Measurements from ENCODE around the gene JPT2.

The JPT2 gene

DNA sequence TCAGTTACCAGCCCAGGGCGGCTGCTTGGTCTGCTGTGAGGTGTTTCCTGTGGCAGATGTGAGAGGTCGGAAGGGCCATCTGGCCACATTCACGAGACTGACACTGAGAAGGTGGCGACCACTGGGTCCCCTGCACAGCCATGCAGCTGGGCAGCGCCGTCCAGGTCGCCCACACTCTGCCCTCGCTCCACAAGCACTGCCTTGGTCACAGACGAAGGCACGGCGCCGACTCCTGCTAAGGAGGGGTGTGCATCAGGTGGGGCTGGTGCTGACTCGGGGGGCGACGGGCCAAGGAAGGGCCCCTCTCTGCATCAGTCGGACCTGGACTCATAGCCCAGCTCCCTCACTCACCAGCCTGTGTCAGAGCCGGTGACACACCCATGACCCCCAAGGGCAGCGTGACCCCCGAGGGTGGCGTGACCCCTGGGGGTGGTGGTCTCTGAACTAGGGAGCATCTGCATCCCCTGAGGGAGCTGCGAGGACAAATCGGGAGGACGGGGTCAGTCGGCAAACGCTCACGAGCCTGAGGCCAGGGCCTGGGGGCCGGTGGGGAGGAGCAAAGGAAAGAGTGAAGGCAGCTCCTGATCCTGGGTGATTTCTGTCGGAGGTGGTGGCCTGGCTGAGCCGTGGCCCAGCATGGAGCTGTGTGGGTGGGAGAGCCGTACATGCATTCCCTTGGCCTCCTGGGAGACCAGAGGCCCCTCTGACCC lies 62.9 kb downstream of the JPT2 start:
- DNase-seq = no peak

- DNase-seq = no peak
These were observed 63.6 kb downstream of the JPT2 start for GRCh38 chr16:1741553-1742165.

DNA sequence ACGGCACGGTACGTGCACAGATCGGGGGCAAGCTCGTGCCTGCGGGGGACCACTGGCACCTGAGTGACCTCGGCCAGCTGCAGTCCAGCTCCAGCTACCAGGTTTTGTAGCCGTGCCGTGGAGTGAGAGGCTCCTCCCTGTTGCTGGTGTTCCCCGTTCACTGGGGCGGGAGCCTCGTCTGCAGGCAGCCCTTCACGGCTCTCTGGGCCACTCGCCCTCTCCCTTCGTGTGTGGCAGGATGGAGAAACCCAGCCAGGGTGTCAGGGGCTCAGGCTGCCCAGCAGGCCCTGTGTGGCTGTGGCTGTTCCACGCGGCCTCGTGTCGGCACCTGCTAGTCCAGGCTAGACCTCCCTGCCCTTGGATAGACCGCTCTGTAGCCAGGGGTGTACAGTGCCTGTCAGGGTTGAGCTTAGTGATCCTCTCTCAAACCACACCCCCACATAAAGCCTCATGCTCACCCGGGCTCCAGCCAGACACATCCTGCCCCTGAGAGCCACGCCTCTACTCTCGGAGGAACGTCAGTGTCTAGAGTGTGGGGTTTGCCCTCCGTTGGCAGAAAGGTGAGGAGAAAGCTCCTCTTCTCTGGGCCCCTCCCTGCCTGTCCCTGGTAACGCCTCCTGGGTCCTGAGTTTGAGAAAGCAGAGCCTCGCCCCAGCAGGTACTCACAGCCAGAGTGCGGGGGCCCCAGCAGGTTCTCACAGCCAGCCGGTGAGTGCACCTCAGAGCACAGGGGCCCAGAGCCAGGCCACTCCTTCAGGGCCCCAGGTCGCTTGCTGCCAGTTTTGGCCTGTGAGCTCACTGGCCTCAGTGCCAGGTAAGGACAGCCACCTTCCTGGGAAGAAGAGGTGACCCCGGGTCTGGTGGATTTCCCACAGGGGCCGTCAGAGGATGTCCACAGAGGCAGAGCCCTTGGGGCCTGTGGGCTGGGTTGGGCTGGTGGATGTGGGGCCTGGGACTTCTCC lies 65.6 kb downstream of the JPT2 start:
- no peak for DNase-seq

DNA sequence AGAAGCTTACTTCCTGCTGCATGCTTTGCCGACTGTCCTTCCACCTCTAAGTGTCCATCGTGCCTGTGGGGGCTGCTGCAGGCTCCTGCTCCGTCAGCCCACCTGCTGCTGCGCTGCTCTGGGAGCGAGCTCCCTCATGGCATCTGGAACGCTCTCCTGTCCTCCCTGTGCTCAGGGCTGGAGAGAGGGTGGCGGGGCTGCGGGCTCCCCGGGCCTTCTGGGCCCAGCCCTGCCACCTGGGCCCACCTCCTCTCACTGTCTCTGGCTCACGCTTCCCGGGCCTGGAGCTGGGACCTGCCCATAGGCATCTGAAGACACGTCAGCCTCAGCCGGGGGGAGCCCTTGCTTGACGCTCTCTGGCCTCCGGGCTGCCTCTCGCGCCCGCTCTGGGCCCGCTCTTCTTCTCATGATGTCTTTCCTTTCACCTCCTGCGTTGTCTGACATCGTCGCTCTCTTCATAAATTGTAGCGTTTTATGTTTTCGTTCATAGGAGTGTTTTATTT lies 66.3 kb downstream of the JPT2 start:
- DNase-seq = no peak

GRCh38 chr16:1745181-1745899 lies 67.3 kb downstream of the JPT2 start:
- no peak for DNase-seq

- DNase-seq = no peak
These were observed 68.0 kb downstream of the JPT2 start for GRCh38 chr16:1745900-1746692.

GRCh38 chr16:1746693-1747195 lies 68.7 kb downstream of the JPT2 start:
- no peak for DNase-seq

- no peak for DNase-seq
These were observed 69.9 kb downstream of the JPT2 start for GRCh38 chr16:1747934-1748333.

DNA sequence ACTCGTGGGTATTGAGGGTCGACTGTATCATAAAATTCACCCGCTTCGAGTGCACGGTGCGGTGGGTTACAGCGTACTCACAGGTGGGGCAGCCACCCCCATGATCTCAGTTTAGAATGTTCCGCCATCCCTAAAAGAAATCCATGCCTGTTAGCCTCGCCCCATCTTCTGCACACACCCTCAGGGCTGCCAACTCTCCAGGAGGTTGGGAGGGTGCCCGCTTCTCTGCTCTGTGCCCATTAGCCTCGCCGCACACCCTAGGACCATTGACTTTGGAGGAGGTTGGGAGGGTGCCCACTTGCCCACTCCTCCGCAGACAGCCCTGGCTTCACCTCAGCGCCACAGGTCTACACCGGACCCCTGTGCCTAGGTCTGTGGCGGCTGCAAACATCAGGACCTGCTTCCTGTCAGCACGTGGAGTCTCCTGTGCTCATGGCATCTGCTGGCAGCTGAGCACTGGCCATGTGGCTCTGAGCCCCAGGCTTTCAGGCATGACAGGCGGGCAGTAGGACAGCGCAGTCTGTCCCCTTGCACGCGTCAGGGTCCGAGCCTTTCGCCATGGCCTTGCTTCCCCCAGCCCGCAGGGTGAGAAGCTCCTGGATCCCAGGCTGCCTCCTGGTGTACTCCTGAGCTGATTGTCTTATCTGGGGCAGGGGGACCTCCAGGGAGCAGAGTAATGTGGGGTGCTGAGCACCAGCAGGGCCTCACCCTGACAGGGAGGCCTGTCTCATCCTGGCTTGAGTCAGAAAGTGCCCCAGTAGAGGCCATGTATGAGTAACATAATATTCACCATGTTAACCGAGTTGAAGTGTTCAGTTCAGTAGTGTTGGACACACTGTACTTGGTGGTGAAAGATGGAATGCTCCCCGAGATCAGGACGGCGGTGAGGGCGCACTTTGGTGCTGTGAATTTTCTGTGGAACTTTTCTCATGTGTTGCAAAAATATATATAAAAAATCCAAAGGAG lies 71.4 kb downstream of the JPT2 start:
- no peak for DNase-seq

Measured in MV-4-11 (cell line).